ENCODE measurements around the gene PRR5L.

GRCh38 chr11:36358436-36358835 is 62.3 kb downstream of the PRR5L start:
- no peak for TF ChIP-seq CTCF (IDR thresholded peaks at IDR 0.05)
- TF ChIP-seq POLR2A (IDR thresholded peaks at IDR 0.05) = no peak
- TF ChIP-seq EP300 (IDR thresholded peaks at IDR 0.05) = no peak

Measured in ovary (tissue), 3 donors.